Esophagus muscularis mucosa (tissue), 3 donors: ENCODE data around the gene ZNF735.

Experiments
- CTCF ChIP-seq, 3 experiments: fragments of 200-600 bp in 2 of 3; fragments of 450-650 bp in 1 of 3; sonication (generic) in 2 of 3; IDR thresholded peaks; one replicate each; pipeline ENCODE4 v1.5.1; 2017 to 2019; ENCODE audit warnings: antibody characterized with exemption in 3 of 3, mild to moderate bottlenecking in 2 of 3, moderate library complexity in 1 of 3
- POLR2A ChIP-seq: fragments of 450-650 bp; IDR thresholded peaks from one replicate; pipeline ENCODE4 v1.6.1; 2017; ENCODE audit warnings: antibody characterized with exemption, moderate library complexity, mild to moderate bottlenecking, low read depth

GRCh38 chr7:64184376-64184775 is 22.6 kb upstream of the ZNF735 start:
- TF ChIP-seq POLR2A (no peak), CTCF (IDR thresholded peaks at IDR 0.05) (no peak)
